HEK293T (cell line): ENCODE data around the gene FHOD1.

Experiments used
- CTCF ChIA-PET: fragments of 350-600 bp; formaldehyde crosslinking; extraction: SDS; loops from one replicate; lab custom pipeline; 2021; ENCODE audit warnings: antibody characterized with exemption, inconsistent platforms; lab: Yijun Ruan, JAX
- POLR2A ChIA-PET: fragments of 350-600 bp; formaldehyde crosslinking; extraction: SDS; loops from one replicate; lab custom pipeline; 2020; ENCODE audit warnings: antibody characterized with exemption, inconsistent platforms; lab: Yijun Ruan, JAX
- DNase-seq: peaks from one replicate; pipeline ENCODE4 v3.0.0; 2012; ENCODE audit warnings: mixed read lengths; ENCODE audit errors: extremely low spot score
- ARNT ChIP-seq: fragments of 450-650 bp; IDR thresholded peaks from 2 replicates; pipeline ENCODE4 v1.6.1; 2017; ENCODE audit warnings: mild to moderate bottlenecking
- BHLHE40 ChIP-seq: fragments of 450-650 bp; IDR thresholded peaks from 2 replicates; pipeline ENCODE4 v1.6.1; 2016; ENCODE audit warnings: mild to moderate bottlenecking, moderate library complexity, borderline replicate concordance
- CTBP1 ChIP-seq: fragments of 450-650 bp; IDR thresholded peaks from 2 replicates; pipeline ENCODE4 v1.6.1; 2016; ENCODE audit warnings: borderline replicate concordance
- ELF4 ChIP-seq: fragments of 450-650 bp; IDR thresholded peaks from 2 replicates; pipeline ENCODE4 v1.6.1; 2017; ENCODE audit warnings: antibody characterized with exemption
- FOXA1 ChIP-seq: fragments of 450-650 bp; IDR thresholded peaks from 2 replicates; pipeline ENCODE4 v1.6.1; 2016; ENCODE audit warnings: mild to moderate bottlenecking
- FOXK2 ChIP-seq: fragments of 450-650 bp; IDR thresholded peaks from 2 replicates; pipeline ENCODE4 v1.6.1; 2016; ENCODE audit warnings: mild to moderate bottlenecking
- FOXM1 ChIP-seq: fragments of 450-650 bp; IDR thresholded peaks from 2 replicates; pipeline ENCODE4 v1.6.1; 2017; ENCODE audit warnings: mild to moderate bottlenecking, borderline replicate concordance
- HDGF ChIP-seq: fragments of 450-650 bp; IDR thresholded peaks from 2 replicates; pipeline ENCODE4 v1.6.1; 2017; ENCODE audit warnings: antibody characterized with exemption, borderline replicate concordance
- L3MBTL2 ChIP-seq: fragments of 450-650 bp; conservative IDR thresholded peaks from 2 replicates; pipeline ENCODE4 v1.6.1; 2016; ENCODE audit warnings: mild to moderate bottlenecking
- LEF1 ChIP-seq: fragments of 450-650 bp; IDR thresholded peaks from 2 replicates; pipeline ENCODE4 v1.6.1; 2017; ENCODE audit warnings: mild to moderate bottlenecking, borderline replicate concordance
- NFRKB ChIP-seq: fragments of 450-650 bp; IDR thresholded peaks from 2 replicates; pipeline ENCODE4 v1.6.1; 2016; ENCODE audit warnings: mild to moderate bottlenecking, moderate library complexity
- SP1 ChIP-seq: fragments of 450-650 bp; IDR thresholded peaks from 2 replicates; pipeline ENCODE4 v1.6.1; 2017
- SUZ12 ChIP-seq: fragments of 450-650 bp; IDR thresholded peaks from 2 replicates; pipeline ENCODE4 v1.6.1; 2016; ENCODE audit warnings: mild to moderate bottlenecking
- TARDBP ChIP-seq: fragments of 450-650 bp; IDR thresholded peaks from 2 replicates; pipeline ENCODE4 v1.6.1; 2016
- ZNF384 ChIP-seq: fragments of 450-650 bp; IDR thresholded peaks from 2 replicates; pipeline ENCODE4 v1.6.1; 2016
- TF ChIP-seq, protein P1 (sequence below): fragments of 450-650 bp; IDR thresholded peaks from 2 replicates; pipeline ENCODE4 v1.6.1; 2016

FHOD1 gene

DNA sequence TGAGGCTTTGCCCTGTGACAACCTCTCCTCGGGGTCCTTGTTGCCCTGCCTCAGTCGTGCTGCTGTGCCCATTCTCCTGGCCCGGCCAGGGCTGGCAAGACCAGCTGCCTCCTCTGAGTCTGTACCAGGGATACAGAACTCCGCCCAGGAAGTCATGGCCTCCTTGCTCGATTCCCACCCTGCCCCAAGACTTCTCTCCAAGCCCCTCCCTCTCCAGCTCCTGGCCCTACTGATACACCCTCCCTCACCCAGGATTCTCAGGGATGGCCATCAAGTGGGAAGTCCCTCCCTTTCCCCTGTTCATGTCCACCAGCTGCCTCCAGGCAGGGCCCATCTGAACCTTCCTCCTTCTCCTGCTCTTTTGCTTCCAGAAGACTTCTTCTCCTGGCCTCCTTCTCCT, 31.6 kb downstream of the FHOD1 start:
- ChIA-PET POLR2A (interaction anchor here (1.2 kb wide), 1 partner anchor 10 kb away, joined by 4 read pairs; no protein-coding TSS in a partner anchor), CTCF (interaction anchor here (0.7 kb wide), 1 partner anchor 508 kb away, joined by 3 read pairs; no protein-coding TSS in a partner anchor)
- TF ChIP-seq FOXA1 = no peak
- TF ChIP-seq SP1 = no peak
- no peak for TF ChIP-seq BHLHE40
- no peak for TF ChIP-seq NFRKB
- TF ChIP-seq LEF1 = no peak
- no peak for TF ChIP-seq L3MBTL2
- TF ChIP-seq TARDBP = no peak
- TF ChIP-seq HDGF = no peak
- no peak for TF ChIP-seq FOXM1
- no peak for TF ChIP-seq ELF4
- TF ChIP-seq ZNF384 = no peak
- no peak for TF ChIP-seq ARNT
- no peak for TF ChIP-seq CTBP1
- TF ChIP-seq, protein P1, sequence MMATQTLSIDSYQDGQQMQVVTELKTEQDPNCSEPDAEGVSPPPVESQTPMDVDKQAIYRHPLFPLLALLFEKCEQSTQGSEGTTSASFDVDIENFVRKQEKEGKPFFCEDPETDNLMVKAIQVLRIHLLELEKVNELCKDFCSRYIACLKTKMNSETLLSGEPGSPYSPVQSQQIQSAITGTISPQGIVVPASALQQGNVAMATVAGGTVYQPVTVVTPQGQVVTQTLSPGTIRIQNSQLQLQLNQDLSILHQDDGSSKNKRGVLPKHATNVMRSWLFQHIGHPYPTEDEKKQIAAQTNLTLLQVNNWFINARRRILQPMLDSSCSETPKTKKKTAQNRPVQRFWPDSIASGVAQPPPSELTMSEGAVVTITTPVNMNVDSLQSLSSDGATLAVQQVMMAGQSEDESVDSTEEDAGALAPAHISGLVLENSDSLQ = no peak
- TF ChIP-seq SUZ12 = no peak
- TF ChIP-seq FOXK2 = no peak
- DNase-seq = no peak

DNA sequence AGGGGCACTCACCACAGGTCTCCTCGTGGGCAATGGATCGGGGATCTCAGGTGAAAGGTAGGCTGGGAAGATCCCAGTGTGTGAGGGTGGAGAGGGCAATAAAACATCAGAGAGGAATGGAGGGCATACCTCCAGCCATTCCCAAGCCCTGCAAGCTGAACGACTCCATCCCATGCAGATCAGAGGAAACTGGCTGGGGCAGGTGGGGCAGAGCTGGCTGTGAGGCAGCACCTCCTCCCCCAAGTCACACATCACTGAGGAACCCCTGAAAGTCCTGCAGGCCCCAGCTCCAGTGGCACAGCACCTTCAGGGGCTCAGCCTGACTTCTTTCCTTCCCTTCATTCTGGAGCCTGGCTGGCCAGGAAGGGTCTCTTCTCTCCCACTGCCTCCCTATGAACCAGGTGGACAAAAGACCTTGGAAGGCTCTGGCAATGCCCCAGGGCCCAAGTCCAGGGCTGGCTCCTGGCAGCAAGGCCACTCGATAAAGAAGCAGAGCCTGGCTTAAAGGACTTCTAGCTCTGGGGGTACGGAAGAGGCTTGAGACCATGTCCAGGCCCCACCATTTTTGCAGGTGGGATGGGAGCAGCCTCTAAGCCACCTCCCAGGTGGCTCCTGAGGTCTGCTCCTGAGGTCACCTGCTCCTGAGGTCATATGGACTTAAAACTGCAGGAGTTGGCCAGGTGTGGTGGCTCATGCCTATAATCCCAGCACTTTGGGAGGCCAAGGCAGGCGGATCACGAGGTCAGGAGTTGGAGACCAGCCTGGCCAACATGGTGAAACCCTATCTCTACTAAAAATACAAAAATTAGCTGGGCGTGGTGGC, 33.9 kb downstream of the FHOD1 start:
- DNase-seq = no peak
- ChIA-PET CTCF (no interaction called here), POLR2A (interaction anchor here (1.3 kb wide), 1 partner anchor 13 kb away, joined by 4 read pairs; the partner anchor contains the start of gene TMEM208)
- TF ChIP-seq BHLHE40 (no peak), L3MBTL2 (no peak), LEF1 (no peak)

DNA sequence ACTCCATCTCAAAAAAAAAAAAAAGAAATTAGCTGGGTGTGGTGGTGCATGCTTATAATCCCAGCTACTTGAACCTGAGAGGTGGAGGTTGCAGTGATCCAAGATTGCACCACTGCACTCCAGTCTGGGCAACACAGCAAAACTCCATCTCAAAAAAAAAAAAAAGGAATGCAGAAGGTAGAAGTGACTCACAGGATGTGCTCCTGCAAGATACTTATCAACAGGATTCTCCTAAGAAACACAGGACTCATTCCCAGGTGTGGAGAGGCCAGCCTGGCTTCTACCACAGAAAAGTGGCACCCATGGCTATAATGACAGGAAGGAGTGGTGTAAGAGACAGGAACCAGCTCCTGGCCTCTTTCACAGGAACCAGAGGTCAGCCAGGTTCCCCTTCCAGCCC, 34.5 kb downstream of the FHOD1 start:
- POLR2A ChIA-PET = interaction anchor here (1.3 kb wide), 1 partner anchor 14 kb away, joined by 4 read pairs; the partner anchor contains the start of gene TMEM208
- CTCF ChIA-PET = no interaction called here
- no peak for DNase-seq
- TF ChIP-seq SP1 = no peak
- no peak for TF ChIP-seq BHLHE40
- TF ChIP-seq ARNT = no peak
- no peak for TF ChIP-seq ELF4
- no peak for TF ChIP-seq FOXA1
- no peak for TF ChIP-seq SUZ12

DNA sequence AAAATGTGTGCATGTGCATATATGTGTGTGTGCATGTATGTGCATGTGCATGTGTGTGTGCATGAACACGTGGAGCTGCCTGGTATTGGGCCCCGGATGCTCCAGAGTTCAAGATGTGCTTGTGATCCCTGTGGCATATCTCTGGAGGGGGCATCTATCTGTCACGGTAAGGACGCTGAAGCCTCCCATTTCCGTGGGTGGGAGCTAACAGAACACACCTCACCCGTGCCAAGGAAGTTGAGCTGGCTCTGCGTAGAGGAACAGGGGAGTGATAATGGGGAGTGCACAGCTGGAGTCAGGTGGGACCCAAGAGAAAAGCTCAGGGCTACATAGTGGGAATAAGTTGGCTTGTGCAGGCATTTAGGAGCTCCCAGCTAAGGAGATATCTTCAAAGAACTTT, 35.6 kb downstream of the FHOD1 start:
- ChIA-PET POLR2A (interaction anchor here (0.7 kb wide), 1 partner anchor 36 kb away, joined by 3 read pairs; the partner anchor contains the start of gene FHOD1), CTCF (no interaction called here)
- no peak for DNase-seq
- no peak for TF ChIP-seq ARNT
- no peak for TF ChIP-seq FOXA1
- TF ChIP-seq NFRKB = no peak
- TF ChIP-seq, protein P1 = no peak
- TF ChIP-seq BHLHE40 = no peak
- no peak for TF ChIP-seq SUZ12
- TF ChIP-seq L3MBTL2 = no peak

DNA sequence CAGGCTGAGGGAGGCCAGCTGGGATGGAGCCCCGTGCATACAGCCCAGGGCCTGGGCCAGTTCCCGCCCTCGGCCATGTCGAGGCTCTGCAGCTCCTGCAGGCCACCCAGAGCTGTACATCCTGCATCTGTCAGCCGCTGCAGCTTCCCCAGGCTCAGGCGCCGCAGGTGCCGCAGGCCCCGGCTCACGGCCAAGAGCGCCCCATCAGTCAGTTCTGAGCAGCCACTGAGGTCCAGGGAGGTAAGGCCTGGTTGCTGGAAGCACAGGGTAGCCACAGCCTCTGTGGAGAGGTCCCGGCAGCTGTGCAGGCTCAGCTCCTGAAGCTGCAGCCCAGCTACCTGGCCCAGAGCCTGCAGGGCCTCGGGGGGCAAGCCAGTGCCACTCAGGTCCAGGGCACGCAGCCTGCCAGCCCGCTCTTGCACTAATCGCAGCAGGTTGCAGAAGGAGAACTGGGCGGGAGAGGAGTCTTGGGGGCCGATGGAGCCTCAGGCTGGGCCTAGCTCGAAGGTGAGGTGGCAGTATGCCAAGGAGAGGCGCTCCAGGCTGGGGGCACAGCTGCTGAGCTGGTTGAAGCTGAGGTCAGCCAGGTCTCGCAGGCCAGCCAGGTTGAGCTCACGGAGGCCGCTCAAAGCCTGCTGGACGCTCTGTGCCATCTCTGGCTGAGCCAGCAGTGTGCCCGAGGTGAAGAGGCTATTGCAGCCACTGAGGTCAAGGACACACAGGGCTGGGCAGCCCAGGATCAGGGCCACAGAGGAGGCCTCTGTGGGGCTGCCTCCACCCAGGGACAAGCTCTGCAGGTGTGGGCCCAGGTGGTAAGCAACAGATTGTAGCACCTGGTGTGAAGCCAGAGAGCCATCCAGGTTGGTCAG, 37.0 kb downstream of the FHOD1 start:
- ChIA-PET POLR2A (interaction anchor here (1.2 to 2.7 kb wide), 2 partner anchors 16 to 38 kb away, joined by 5 to 10 read pairs; partner anchors contain the start of gene TMEM208), CTCF (no interaction called here)
- no peak for DNase-seq
- TF ChIP-seq TARDBP = no peak
- TF ChIP-seq, protein P1 = no peak
- no peak for TF ChIP-seq HDGF
- TF ChIP-seq ARNT = no peak
- no peak for TF ChIP-seq L3MBTL2
- no peak for TF ChIP-seq FOXK2
- TF ChIP-seq LEF1 = no peak
- no peak for TF ChIP-seq CTBP1
- TF ChIP-seq BHLHE40 = no peak
- TF ChIP-seq ELF4 = no peak
- TF ChIP-seq SUZ12 = no peak
- TF ChIP-seq ZNF384 = no peak
- TF ChIP-seq NFRKB = no peak
- TF ChIP-seq SP1 = no peak
- TF ChIP-seq FOXA1 = no peak
- TF ChIP-seq FOXM1 = no peak

DNA sequence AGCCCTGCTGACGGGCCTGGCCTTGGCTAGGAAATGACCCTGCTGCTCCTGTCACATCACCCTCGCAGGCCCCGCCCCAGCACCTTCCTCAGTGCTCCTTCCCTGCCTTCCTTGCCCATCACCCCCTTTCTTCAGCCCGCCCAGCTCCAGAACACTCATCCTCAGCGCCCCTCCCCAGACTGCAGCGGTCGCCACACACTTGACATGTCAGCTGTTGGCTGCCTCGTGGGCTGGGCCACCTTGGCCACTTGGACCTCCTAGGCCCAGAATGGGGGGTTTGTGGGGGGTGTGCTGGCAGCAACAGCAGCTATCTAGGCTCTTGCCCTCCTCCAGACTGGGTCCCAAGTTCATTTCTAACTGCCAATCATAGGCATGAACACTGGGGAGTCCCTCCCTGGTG, 37.7 kb downstream of the FHOD1 start:
- DNase-seq = no peak
- ChIA-PET POLR2A (interaction anchor here (1.2 to 2.7 kb wide), 2 partner anchors 17 to 38 kb away, joined by 5 to 10 read pairs; partner anchors contain the start of gene TMEM208), CTCF (no interaction called here)
- TF ChIP-seq FOXA1 = no peak
- TF ChIP-seq SUZ12 = no peak
- TF ChIP-seq FOXM1 = no peak
- no peak for TF ChIP-seq NFRKB
- no peak for TF ChIP-seq HDGF
- TF ChIP-seq SP1 = no peak
- TF ChIP-seq BHLHE40 = no peak
- TF ChIP-seq, protein P1 = no peak
- TF ChIP-seq ARNT = no peak
- TF ChIP-seq CTBP1 = no peak
- no peak for TF ChIP-seq LEF1
- no peak for TF ChIP-seq FOXK2
- no peak for TF ChIP-seq L3MBTL2
- no peak for TF ChIP-seq TARDBP
- no peak for TF ChIP-seq ZNF384
- no peak for TF ChIP-seq ELF4
